HEK293T (cell line): Measurements from ENCODE around the gene MORN1.

ENCODE experiments used
- CTBP1 ChIP-seq: fragments of 450-650 bp; IDR thresholded peaks from 2 replicates; pipeline ENCODE4 v1.6.1; 2016; ENCODE audit warnings: borderline replicate concordance
- ELF4 ChIP-seq: fragments of 450-650 bp; IDR thresholded peaks from 2 replicates; pipeline ENCODE4 v1.6.1; 2017; ENCODE audit warnings: antibody characterized with exemption
- NFRKB ChIP-seq: fragments of 450-650 bp; IDR thresholded peaks from 2 replicates; pipeline ENCODE4 v1.6.1; 2016; ENCODE audit warnings: mild to moderate bottlenecking, moderate library complexity
- SP1 ChIP-seq: fragments of 450-650 bp; IDR thresholded peaks from 2 replicates; pipeline ENCODE4 v1.6.1; 2017
- SUZ12 ChIP-seq: fragments of 450-650 bp; IDR thresholded peaks from 2 replicates; pipeline ENCODE4 v1.6.1; 2016; ENCODE audit warnings: mild to moderate bottlenecking

GRCh38 chr1:2291577-2291976 lies 99.8 kb downstream of the MORN1 start:
- TF ChIP-seq ELF4, result no peak
- no peak for TF ChIP-seq SP1
- TF ChIP-seq SUZ12, result no peak
- no peak for TF ChIP-seq CTBP1
- TF ChIP-seq NFRKB, result no peak
